Neural crest cell (in vitro differentiated cells): ENCODE measurements around the gene PLXDC2. TPM values are rescaled to one million over a fixed set of nuclear protein-coding genes. Genes with fewer than 3 reads are reported as not detected.

Source experiments
- DNase-seq: peaks from one replicate; pipeline ENCODE4 v3.0.0; 2021; ENCODE audit warnings: low read depth, mixed read lengths, low spot score
- H3K27ac Mint-ChIP-seq: one replicate; pipeline ENCODE4 v1.8.0; 2021; ENCODE audit warnings: mild to moderate bottlenecking, mixed read lengths; ENCODE audit not compliant: unreplicated experiment
- H3K27me3 Mint-ChIP-seq: 2 replicates; pipeline ENCODE4 v1.8.0; 2021; ENCODE audit warnings: low read depth, mild to moderate bottlenecking, mixed read lengths
- H3K36me3 Mint-ChIP-seq: 2 replicates; pipeline ENCODE4 v1.8.0; 2021; ENCODE audit warnings: low read depth, mild to moderate bottlenecking, mixed read lengths
- H3K4me1 Mint-ChIP-seq: 2 replicates; pipeline ENCODE4 v1.8.0; 2021; ENCODE audit warnings: mixed read lengths
- H3K4me3 Mint-ChIP-seq: one replicate; pipeline ENCODE4 v1.8.0; 2021; ENCODE audit warnings: mild to moderate bottlenecking, mixed read lengths
- H3K9me3 Mint-ChIP-seq: 2 replicates; pipeline ENCODE4 v1.8.0; 2021; ENCODE audit warnings: mixed read lengths
- CTCF ChIP-seq: fragments of 200-600 bp; sonication (generic); conservative IDR thresholded peaks from 2 replicates; pipeline ENCODE4 v1.5.0; 2021; ENCODE audit warnings: antibody characterized with exemption, mild to moderate bottlenecking
- total RNA-seq: library from RNA; stranded (reverse); gene quantifications from 2 replicates; pipeline ENCODE4 v1.2.1, GENCODE V29; 2021

Gene PLXDC2
- total RNA-seq, 1 donor from 2014 or later: 4.0 TPM

DNA sequence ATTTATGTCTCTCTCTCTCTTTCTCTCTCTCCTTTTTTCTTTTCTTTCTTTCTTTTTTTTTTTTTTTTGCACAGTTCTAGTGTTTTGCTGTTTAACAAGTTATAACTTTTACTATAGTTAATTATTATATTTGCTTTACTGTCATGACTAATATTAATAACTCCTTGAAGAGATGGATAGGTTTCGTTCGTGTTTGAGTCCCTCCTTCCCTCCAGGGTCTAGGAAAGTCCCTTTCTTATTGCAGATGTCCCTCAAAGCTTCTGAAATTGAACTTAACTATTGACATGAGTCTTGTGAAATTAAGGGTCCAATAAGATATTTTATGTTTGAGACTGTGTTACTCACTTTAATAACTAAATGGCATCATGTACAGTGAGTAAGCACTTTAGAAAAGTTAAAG, 131.4 kb downstream of the PLXDC2 start:
- no peak for DNase-seq
- H3K27me3 Mint-ChIP-seq: no peaks in the 10 kb centered on the region

DNA sequence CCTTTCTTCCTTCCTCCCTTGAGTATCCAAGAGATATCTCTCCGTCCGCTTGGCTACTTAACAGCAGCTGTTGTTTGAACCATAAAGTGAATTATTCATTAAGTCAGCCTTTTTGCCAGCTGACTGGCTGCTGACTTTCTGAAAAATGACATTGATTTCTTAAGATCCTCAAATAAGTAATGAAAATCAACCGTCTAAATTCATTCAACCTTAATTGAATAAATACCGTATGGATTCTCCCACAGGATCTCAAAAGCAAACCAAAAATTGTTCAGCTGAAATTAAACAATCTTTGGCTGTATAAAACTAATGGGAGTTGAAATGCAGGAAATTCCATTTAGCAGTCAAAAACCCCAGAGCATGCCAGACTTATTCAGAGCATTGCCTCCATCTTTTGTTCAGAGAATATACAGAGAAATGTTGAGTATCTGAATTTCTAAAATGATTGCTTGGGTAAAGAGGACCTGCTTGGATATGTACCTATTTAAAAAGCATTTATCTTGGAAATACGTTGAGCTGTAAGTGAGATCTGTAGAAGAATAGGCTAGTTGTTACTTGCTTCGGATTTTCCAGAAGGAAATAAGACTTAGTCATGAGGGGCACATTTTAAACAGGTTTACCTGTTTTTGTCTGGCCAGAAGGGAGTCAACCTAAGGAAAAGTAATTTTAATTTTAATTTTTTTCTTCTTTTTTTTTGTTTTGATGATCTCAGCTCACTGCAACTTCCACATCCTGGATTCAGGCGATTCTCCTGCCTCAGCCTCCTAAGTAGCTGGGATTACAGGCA, 136.2 kb downstream of the PLXDC2 start:
- no peak overlapping the region for H3K4me3 Mint-ChIP-seq
- no peaks in the 10 kb centered on the region for H3K27me3 Mint-ChIP-seq
- TF ChIP-seq CTCF: no peak
- peaks cover 4% of the 10 kb centered on the region for H3K4me1 Mint-ChIP-seq
- peaks cover 2% of the 10 kb centered on the region for H3K9me3 Mint-ChIP-seq
- H3K27ac Mint-ChIP-seq: no peak overlapping the region
- DNase-seq: no peak
- H3K36me3 Mint-ChIP-seq: no peaks in the 10 kb centered on the region

More for the DNA sequence above, 131.4 kb downstream of the PLXDC2 start:
- no peak overlapping the region for H3K4me3 Mint-ChIP-seq
- peaks cover 4% of the 10 kb centered on the region for H3K4me1 Mint-ChIP-seq
- TF ChIP-seq CTCF: no peak
- no peak overlapping the region for H3K27ac Mint-ChIP-seq
- H3K9me3 Mint-ChIP-seq: peaks cover 7% of the 10 kb centered on the region
- peaks cover 7% of the 10 kb centered on the region for H3K36me3 Mint-ChIP-seq

GRCh38 chr10:19954601-19955000, 138.4 kb downstream of the PLXDC2 start:
- H3K36me3 Mint-ChIP-seq: no peaks in the 10 kb centered on the region
- H3K4me3 Mint-ChIP-seq: no peak overlapping the region
- H3K4me1 Mint-ChIP-seq: peaks cover 4% of the 10 kb centered on the region
- no peak overlapping the region for H3K27ac Mint-ChIP-seq
- DNase-seq: no peak
- H3K9me3 Mint-ChIP-seq: peaks cover 2% of the 10 kb centered on the region
- TF ChIP-seq CTCF: no peak
- no peaks in the 10 kb centered on the region for H3K27me3 Mint-ChIP-seq

GRCh38 chr10:19956516-19957032, 140.3 kb downstream of the PLXDC2 start:
- Mint-ChIP-seq H3K9me3 (no peaks in the 10 kb centered on the region), H3K36me3 (no peaks in the 10 kb centered on the region), H3K27me3 (no peaks in the 10 kb centered on the region), H3K27ac (no peak overlapping the region), H3K4me1 (peaks cover 7% of the 10 kb centered on the region), H3K4me3 (no peak overlapping the region)
- DNase-seq: no peak
- no peak for TF ChIP-seq CTCF

GRCh38 chr10:19958787-19959186, 142.6 kb downstream of the PLXDC2 start:
- no peak for DNase-seq
- peaks cover 6% of the 10 kb centered on the region for H3K4me1 Mint-ChIP-seq
- H3K27ac Mint-ChIP-seq: no peak overlapping the region
- TF ChIP-seq CTCF: no peak
- H3K36me3 Mint-ChIP-seq: no peaks in the 10 kb centered on the region
- no peaks in the 10 kb centered on the region for H3K27me3 Mint-ChIP-seq
- no peaks in the 10 kb centered on the region for H3K9me3 Mint-ChIP-seq
- no peak overlapping the region for H3K4me3 Mint-ChIP-seq
